Upper lobe of left lung (tissue), 4 donors: Measurements from ENCODE around the gene SMPD3.

Experiments used
- POLR2A ChIP-seq, 4 donors: fragments of 450-650 bp; IDR thresholded peaks; one replicate each; pipeline ENCODE4 v1.5.1; 2016 to 2017; ENCODE audit warnings: antibody characterized with exemption in 4 of 4, mild to moderate bottlenecking in 2 of 4
- POLR2AphosphoS5 ChIP-seq, 2 donors: sonication (generic); formaldehyde crosslinking; IDR thresholded peaks; one replicate each; pipeline ENCODE4 v1.5.1; 2017; ENCODE audit warnings: antibody characterized with exemption in 2 of 2

DNA sequence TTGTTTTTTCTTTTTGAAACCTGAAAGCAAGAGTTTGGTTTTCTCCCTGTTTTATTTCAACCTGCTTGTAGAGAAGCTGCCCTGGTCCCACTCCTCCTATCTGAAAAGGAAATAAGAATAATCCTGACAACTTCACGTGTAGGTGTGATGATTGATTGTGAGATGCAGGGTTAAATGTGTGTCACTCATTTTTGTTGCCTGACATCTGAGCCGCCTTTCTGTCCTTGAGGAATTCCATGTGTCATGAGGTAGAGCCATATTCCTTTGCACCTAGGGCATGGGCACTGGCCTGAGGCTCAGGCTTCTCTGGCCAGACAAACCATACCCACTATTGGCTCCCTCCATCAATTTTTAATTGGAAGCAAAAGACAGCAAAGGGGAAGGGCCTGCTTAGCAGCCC, 10.2 kb upstream of the SMPD3 start:
- no peak for TF ChIP-seq POLR2A (IDR thresholded peaks at IDR 0.05)
- TF ChIP-seq POLR2AphosphoS5 (IDR thresholded peaks at IDR 0.05) = no peak
